Coronary artery (tissue), 2 donors: Measurements from ENCODE around the gene SYNE3.
A peak's percentile ranks its signal among the peaks of the same experiment; 100 is the strongest.

ENCODE experiments used
- DNase-seq: peaks from one replicate; pipeline ENCODE4 v3.0.0-alpha.2; 2017; ENCODE audit warnings: low spot score
- H3K27ac ChIP-seq, 2 donors: fragments of 200-600 bp; sonication (generic); one replicate each; pipeline ENCODE4 v1.5.1; 2016 to 2019
- H3K4me3 ChIP-seq: fragments of 200-600 bp; sonication (generic); 2 replicates; pipeline ENCODE4 v1.5.1; 2016; ENCODE audit warnings: mild to moderate bottlenecking, moderate library complexity
- TF ChIP-seq, protein P1 (sequence below): fragments of 200-600 bp; sonication (generic); IDR thresholded peaks from one replicate; pipeline ENCODE4 v1.5.1; 2019; ENCODE audit warnings: antibody characterized with exemption

SYNE3 gene

DNA sequence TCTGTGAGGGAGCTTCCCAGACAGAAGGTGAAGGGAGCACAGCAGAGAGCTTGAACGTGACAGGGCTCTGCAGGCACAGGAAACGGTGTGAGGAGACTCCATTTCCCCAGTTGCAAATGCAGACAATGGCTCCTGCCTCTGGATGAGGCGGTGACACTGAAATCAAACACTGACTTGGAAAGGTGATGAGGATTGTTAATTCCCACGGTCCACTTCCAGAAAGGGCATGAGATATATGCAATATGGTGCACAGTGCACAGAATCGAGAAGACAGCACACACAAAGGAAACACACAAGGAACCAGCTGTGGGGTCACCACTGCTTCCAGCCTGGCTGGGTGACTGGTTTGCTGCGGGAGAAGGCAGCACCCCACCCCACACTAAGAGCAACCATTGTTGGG lies 42.0 kb downstream of the SYNE3 start:
- TF ChIP-seq, protein P1, sequence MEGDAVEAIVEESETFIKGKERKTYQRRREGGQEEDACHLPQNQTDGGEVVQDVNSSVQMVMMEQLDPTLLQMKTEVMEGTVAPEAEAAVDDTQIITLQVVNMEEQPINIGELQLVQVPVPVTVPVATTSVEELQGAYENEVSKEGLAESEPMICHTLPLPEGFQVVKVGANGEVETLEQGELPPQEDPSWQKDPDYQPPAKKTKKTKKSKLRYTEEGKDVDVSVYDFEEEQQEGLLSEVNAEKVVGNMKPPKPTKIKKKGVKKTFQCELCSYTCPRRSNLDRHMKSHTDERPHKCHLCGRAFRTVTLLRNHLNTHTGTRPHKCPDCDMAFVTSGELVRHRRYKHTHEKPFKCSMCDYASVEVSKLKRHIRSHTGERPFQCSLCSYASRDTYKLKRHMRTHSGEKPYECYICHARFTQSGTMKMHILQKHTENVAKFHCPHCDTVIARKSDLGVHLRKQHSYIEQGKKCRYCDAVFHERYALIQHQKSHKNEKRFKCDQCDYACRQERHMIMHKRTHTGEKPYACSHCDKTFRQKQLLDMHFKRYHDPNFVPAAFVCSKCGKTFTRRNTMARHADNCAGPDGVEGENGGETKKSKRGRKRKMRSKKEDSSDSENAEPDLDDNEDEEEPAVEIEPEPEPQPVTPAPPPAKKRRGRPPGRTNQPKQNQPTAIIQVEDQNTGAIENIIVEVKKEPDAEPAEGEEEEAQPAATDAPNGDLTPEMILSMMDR: no peak
- H3K4me3 ChIP-seq: no peak overlapping the region
- no peak overlapping the region for H3K27ac ChIP-seq
- DNase-seq: no peak

DNA sequence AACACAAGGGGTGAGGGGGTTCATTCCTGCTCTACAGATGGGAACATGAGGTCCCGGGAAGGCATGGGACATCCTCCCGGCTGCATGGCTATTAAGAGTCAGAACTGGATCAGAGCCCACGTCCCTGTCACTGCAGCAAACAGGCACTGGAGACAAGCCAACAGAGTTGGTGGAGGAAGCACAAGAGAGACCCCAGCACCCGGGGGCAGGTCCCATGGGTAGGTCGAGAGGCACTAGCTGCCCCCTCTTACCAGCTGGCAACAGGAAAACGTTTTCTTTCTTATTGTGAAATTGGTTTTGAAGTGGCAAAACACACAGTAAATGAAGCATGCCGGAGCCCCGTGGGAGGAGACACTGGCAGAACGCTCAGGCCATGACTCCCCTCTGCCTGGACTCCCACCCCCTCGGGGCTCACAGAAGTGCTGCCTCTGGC lies 43.6 kb downstream of the SYNE3 start:
- TF ChIP-seq, protein P1: no peak
- Histone ChIP-seq H3K4me3 (no peak overlapping the region), H3K27ac (peak overlapping the region in 1 of 2 donors; percentile 44)
- no peak for DNase-seq

DNA sequence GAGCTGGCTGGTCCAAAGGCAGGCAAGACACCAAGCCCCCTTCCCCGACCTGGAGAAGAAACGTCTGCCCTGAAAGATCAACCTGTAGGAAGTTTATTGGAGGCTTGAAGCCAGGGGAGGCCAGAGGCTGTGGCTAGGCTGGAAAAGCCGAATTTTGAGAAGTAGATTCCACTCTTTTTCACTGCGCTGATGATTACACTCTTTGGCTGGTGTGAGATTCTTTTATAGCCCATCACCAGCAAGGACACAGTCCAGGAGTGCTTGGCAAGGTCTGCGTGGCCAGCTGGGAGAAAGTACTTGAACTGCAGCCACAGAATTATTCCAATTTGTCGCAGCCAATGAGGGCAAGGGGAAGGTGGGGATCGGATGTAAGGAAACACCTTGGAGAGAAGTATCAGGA lies 45.0 kb downstream of the SYNE3 start:
- TF ChIP-seq, protein P1: no peak
- no peak for DNase-seq
- H3K4me3 ChIP-seq: no peak overlapping the region
- H3K27ac ChIP-seq: peak overlapping the region in 1 of 2 donors; percentile 24

DNA sequence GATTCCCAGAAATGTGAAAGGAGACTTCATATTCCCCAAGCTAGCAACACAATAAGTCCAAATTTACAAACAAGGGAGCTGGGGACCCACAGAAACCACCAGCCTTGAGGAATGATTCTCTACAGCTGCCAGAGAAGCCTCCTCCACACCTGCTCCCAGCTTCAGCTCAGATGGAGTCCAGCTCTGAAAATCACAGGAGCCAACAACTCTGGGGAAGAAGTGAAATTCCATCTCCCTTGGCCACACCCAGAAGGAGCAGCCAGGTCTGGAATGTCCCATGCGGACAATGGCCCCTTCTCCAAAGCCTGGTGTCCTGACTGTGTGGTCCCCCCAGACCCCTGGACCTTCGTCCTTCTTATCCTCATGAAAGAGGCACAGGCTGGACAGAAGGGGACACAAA lies 45.4 kb downstream of the SYNE3 start:
- DNase-seq: no peak
- TF ChIP-seq, protein P1: no peak
- Histone ChIP-seq H3K27ac (peak overlapping the region in 1 of 2 donors; percentile 24), H3K4me3 (no peak overlapping the region)

DNA sequence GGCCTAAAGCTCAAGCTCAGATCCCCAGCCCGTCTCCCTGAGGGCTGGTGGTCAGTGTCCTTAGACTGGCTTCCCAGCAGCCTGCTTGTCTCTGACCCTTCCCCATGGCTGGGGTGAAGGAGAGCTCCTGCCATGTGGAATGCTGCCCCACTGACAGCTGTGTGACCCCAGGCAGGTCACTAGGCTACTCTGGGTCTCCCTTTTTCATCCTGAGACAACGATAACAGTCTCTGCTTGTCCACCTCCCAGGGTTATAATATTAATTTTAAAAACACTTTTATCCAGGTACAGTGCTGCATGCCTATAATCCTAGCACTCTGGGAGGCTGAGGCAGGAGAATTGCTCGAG lies 47.3 kb downstream of the SYNE3 start:
- DNase-seq: no peak
- TF ChIP-seq, protein P1: no peak
- Histone ChIP-seq H3K27ac (peak overlapping the region in 1 of 2 donors; percentile 10), H3K4me3 (no peak overlapping the region)

DNA sequence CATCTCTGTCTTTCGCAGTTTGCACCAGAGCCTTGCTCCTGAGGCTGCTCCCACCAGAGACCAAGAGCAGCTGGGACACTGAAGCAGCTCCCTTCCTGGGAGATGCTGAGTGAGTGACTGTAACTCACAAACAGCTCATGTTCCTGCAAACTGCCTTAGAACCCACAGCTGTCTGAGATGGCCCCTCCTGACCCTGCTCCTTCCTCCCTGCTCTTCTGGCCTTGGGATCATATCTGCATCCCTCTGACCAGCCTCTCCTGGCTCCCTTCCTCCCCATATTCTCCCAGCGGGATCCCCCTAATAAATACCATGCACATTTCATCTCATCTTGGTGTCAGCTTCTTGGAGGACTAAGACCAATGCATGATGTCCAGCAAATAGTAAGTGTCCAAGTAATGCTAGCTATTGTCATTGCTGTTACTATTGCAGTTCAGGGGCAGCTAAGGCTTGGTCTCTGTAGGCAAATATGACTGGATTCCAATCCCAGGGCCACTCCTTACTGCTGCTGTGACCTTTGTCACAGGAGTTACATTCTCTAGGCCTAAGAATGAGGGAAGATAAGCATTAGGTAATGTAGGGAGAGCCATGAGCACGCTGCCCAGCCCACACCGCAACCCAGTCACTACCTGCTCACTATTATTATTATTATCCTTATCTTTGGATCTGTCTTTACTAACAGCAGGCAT lies 47.9 kb downstream of the SYNE3 start:
- DNase-seq: no peak
- TF ChIP-seq, protein P1: no peak
- Histone ChIP-seq H3K27ac (peak overlapping the region in 1 of 2 donors; percentile 10), H3K4me3 (no peak overlapping the region)

DNA sequence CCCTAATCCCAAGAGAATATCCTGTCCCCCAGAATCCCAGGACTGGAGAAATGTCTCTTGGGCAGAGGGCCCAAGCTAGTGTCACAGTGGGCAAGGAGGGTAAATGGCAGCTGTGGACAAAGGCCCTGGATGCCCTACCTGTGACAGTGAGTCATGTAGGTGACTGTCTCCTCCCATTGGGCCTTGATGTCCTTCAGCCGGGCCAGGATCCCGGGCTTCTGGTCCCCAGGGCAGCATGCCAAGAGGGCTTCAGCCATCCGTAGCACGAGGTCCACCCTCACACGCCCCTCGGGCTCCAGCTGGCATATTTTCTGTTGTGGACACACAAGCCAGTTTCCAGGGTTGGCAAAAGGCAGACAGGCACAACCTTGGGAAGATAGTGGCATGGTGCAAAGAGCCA lies 48.8 kb downstream of the SYNE3 start:
- DNase-seq: no peak
- Histone ChIP-seq H3K4me3 (no peak overlapping the region), H3K27ac (no peak overlapping the region)
- TF ChIP-seq, protein P1: no peak
